Measurements from ENCODE around the gene RPS6KA5.
"Not testable (repeated sequence)": the region's sequence is repeated elsewhere in the genome, so short reads cannot be mapped to it uniquely, and the experiment has no call there.

Gene RPS6KA5

GRCh38 chr14:91029456-91030217 is 30.8 kb downstream of the RPS6KA5 start:
- no peak for DNase-seq (ENCODE audit: low read depth in 3 of 3)

- no peak for DNase-seq (ENCODE audit: low read depth in 3 of 3)
Observed at GRCh38 chr14:91027561-91027960, 32.9 kb downstream of the RPS6KA5 start.

- DNase-seq (ENCODE audit: low read depth in 3 of 3), result not testable (repeated sequence)
Observed at GRCh38 chr14:91022622-91023028, 37.8 kb downstream of the RPS6KA5 start.

- no peak for DNase-seq (ENCODE audit: low read depth in 3 of 3)
Observed at GRCh38 chr14:91021991-91022621, 38.3 kb downstream of the RPS6KA5 start.

GRCh38 chr14:91021115-91021514 is 39.3 kb downstream of the RPS6KA5 start:
- DNase-seq (ENCODE audit: low read depth in 3 of 3), result no peak

- no peak for DNase-seq (ENCODE audit: low read depth in 3 of 3)
Observed at GRCh38 chr14:91019673-91020072, 40.8 kb downstream of the RPS6KA5 start.

- DNase-seq (ENCODE audit: low read depth in 3 of 3), result no peak
Observed at GRCh38 chr14:91018481-91018880, 42.0 kb downstream of the RPS6KA5 start.

GRCh38 chr14:91016800-91017410 is 43.5 kb downstream of the RPS6KA5 start:
- no peak for DNase-seq (ENCODE audit: low read depth in 3 of 3)

- no peak for DNase-seq (ENCODE audit: low read depth in 3 of 3)
Observed at GRCh38 chr14:91015435-91015834, 45.0 kb downstream of the RPS6KA5 start.

- DNase-seq (ENCODE audit: low read depth in 3 of 3), result no peak
Observed at GRCh38 chr14:91012045-91012444, 48.4 kb downstream of the RPS6KA5 start.

- no peak for DNase-seq (ENCODE audit: low read depth in 3 of 3)
Observed at GRCh38 chr14:91010153-91010533, 50.3 kb downstream of the RPS6KA5 start.

GRCh38 chr14:91009501-91010152 is 50.8 kb downstream of the RPS6KA5 start:
- DNase-seq (ENCODE audit: low read depth in 3 of 3), result no peak

- no peak for DNase-seq (ENCODE audit: low read depth in 3 of 3)
Observed at GRCh38 chr14:91008759-91009409, 51.6 kb downstream of the RPS6KA5 start.

GRCh38 chr14:91005716-91006115 is 54.7 kb downstream of the RPS6KA5 start:
- DNase-seq (ENCODE audit: low read depth in 3 of 3), result no peak

- DNase-seq (ENCODE audit: low read depth in 3 of 3), result no peak
Observed at GRCh38 chr14:91004987-91005386, 55.5 kb downstream of the RPS6KA5 start.

GRCh38 chr14:90999299-90999698 is 61.1 kb downstream of the RPS6KA5 start:
- DNase-seq (ENCODE audit: low read depth in 3 of 3), result no peak

GRCh38 chr14:90996967-90997366 is 63.5 kb downstream of the RPS6KA5 start:
- no peak for DNase-seq (ENCODE audit: low read depth in 3 of 3)

- DNase-seq (ENCODE audit: low read depth in 3 of 3), result no peak
Observed at GRCh38 chr14:90995785-90996184, 64.7 kb downstream of the RPS6KA5 start.

- no peak for DNase-seq (ENCODE audit: low read depth in 3 of 3)
Observed at GRCh38 chr14:90993792-90994191, 66.6 kb downstream of the RPS6KA5 start.

GRCh38 chr14:90991690-90992443 is 68.6 kb downstream of the RPS6KA5 start:
- DNase-seq (ENCODE audit: low read depth in 3 of 3), result no peak

GRCh38 chr14:90990141-90990540 is 70.3 kb downstream of the RPS6KA5 start:
- DNase-seq (ENCODE audit: low read depth in 3 of 3), result no peak

Data from stimulated activated CD4-positive, alpha-beta T cell treated with anti-CD3 and anti-CD28 coated beads, TNF-alpha, amount 100 ng/mL, for 4 hours (primary cell).